H1 (cell line): ENCODE results near the gene FOSL1. TPM values are rescaled to one million over a fixed set of nuclear protein-coding genes. Genes with fewer than 3 reads are reported as not detected.

Experiments
- CBX8 ChIP-seq: fragments of 300-800, 300-1000 bp; sonication (generic); IDR thresholded peaks from 2 replicates; pipeline ENCODE4 v1.7.1; 2016; ENCODE audit warnings: low read depth, low read length, borderline replicate concordance
- EZH2 ChIP-seq: fragments of 200-600 bp; sonication (generic); IDR thresholded peaks from 2 replicates; pipeline ENCODE4 v1.7.1; 2012; ENCODE audit warnings: low read depth, mild to moderate bottlenecking, moderate library complexity, low read length, inconsistent platforms; ENCODE audit not compliant: severe bottlenecking
- GTF2F1 ChIP-seq: IDR thresholded peaks from 2 replicates; pipeline ENCODE4 v1.6.1; 2012; ENCODE audit warnings: low read depth, low read length, improper control_type of control experiment, borderline replicate concordance
- JUN ChIP-seq: IDR thresholded peaks from 2 replicates; pipeline ENCODE4 v1.6.1; 2011; ENCODE audit warnings: low read depth, mild to moderate bottlenecking, improper control_type of control experiment, low read length
- POU5F1 ChIP-seq: IDR thresholded peaks from 2 replicates; pipeline ENCODE4 v1.6.1; 2011; ENCODE audit warnings: low read depth, mild to moderate bottlenecking, low read length, moderate library complexity
- SP1 ChIP-seq: IDR thresholded peaks from 2 replicates; pipeline ENCODE4 v1.6.1; 2011; ENCODE audit warnings: low read depth, low read length
- TBP ChIP-seq: IDR thresholded peaks from 2 replicates; pipeline ENCODE4 v1.6.1; 2011; ENCODE audit warnings: low read depth, low read length, improper control_type of control experiment
- polyA plus RNA-seq, 7 experiments: library from polyadenylated mRNA; depleted of rRNA in 3 of 7; stranded (reverse) in 5 of 7; unstranded in 2 of 7; fragments of >200 nt in 5 of 7; fragments of 200-250 nt in 2 of 7; gene quantifications; 1 replicate in 5 of 7; 2 replicates in 1 of 7; 4 replicates in 1 of 7; pipeline versions ENCODE4 v1.2.1 to v1.2.3, GENCODE V29; 2011 to 2013; ENCODE audit warnings: missing spikeins in 2 of 7, mixed read lengths in 2 of 7
- total RNA-seq: library from RNA; stranded (reverse); fragmentation: NEBNext Ultra II Directional; extraction: Animal tissue kit (Norgen Biotek cat#: 25700); gene quantifications from 2 replicates; pipeline ENCODE4 v1.2.1, GENCODE V29; 2021

FOSL1 gene
- total and polyA plus RNA-seq, 2 of the 8 experiments (the other 6 are each of a cell fraction or from before 2014, with no cell fraction given): 6.3 to 7.2 TPM

DNA sequence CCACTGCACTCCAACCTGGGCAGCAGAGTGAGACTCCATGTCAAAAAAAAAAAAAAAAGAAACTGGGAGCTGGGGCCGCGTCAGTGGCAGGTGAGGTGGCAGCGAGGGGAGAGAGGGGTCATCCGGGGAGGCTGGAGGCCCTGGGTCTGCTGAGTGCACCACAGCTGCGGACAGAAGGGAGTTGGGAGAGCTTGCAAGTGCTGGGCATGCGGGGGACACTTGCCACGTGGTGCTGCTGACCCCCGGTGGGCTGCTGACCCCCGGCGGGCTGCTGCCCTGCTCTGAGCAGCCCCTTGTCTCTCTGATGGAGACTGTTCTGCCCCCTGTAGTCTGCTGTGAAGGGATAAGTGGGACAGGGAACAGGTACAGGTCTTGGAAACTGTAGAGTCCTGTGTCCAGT lies 21.7 kb upstream of the FOSL1 start (continued):
- TF ChIP-seq EZH2: no peak
- TF ChIP-seq SP1: no peak
- no peak for TF ChIP-seq TBP
- TF ChIP-seq POU5F1: no peak
- TF ChIP-seq GTF2F1: no peak
- no peak for TF ChIP-seq JUN
- no peak for TF ChIP-seq CBX8
- TF ChIP-seq, all 59 proteins: peak for 0
